MV-4-11 (cell line): ENCODE data around the gene CAPN3.
"Not testable (repeated sequence)": the region's sequence is repeated elsewhere in the genome, so short reads cannot be mapped to it uniquely, and the experiment has no call there.

Experiments used
- DNase-seq: peaks from one replicate; lab custom pipeline; 2025; lab: John Stamatoyannopoulos, UW

The CAPN3 gene

GRCh38 chr15:42359249-42359648 lies at the start of gene CAPN3:
Gene CAPN3, plus strand, starts transcription at chr15:42359501. Its CDS starts 305 bp downstream, at chr15:42359806.
- no peak for DNase-seq

GRCh38 chr15:42313463-42313862 lies 45.8 kb upstream of the CAPN3 start:
- no peak for DNase-seq

DNA sequence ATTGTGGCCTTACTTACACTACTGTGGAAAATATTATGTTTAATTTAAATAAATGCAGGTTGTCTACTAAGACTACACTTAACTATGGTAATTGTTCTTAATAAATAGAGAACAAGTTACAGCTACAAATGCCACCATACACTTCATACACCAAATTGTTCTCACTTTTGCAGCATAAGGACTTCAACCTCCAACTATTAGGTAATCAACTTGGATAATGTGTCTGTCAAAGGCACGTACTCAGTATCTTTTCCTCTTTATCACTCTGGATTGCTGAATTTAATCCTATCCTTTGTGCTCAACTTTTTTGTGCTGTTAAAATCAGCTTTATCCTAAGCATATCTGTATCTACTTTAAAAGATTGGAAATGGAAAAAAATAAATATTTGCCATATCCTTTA lies 44.5 kb upstream of the CAPN3 start:
- no peak for DNase-seq

DNA sequence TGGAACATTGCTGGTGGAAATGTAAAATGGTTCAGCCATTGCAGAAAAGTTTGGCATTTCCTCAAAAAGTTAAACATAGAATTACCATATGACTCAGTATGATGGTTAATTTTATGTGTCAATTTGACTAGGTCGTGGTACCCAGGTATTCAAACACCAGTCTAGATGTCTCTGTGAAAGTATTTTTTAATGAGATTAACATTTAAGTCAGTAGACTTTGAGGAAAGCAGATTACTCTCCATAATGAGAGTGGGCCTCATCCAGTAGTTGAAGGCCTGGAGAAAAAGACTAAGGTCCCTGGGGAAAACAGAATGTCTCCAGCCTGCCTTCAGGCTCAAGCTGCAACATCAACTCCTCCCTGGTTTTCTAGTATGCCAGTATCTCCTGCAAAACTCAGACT lies 43.8 kb upstream of the CAPN3 start:
- DNase-seq: no peak

DNA sequence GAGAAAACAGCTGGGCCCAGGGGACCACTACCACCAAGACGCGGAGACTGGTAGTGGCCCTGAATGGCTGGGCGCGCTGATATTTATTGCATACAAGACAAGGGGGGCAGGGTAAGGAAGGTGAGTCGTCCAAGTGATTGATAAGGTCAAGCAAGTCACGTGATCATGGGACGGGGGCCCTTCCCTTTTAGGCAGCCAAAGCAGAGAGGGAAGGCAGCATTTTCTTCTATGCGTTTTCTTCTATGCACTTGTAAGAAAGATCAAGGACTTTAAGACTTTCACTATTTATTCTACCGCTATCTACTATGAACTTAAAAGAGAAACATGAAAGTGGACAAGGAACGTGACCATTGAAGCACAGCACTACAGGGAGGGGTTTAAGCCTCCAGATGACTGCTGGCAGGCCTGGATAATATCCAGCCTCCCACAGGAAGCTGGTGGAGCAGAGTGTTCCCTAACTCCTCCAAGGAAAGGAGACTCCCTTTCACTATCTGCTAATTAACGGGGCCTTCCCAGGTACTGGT lies 43.0 kb upstream of the CAPN3 start:
- DNase-seq: not testable (repeated sequence)

GRCh38 chr15:42319206-42319605 lies 40.1 kb upstream of the CAPN3 start:
- no peak for DNase-seq

DNA sequence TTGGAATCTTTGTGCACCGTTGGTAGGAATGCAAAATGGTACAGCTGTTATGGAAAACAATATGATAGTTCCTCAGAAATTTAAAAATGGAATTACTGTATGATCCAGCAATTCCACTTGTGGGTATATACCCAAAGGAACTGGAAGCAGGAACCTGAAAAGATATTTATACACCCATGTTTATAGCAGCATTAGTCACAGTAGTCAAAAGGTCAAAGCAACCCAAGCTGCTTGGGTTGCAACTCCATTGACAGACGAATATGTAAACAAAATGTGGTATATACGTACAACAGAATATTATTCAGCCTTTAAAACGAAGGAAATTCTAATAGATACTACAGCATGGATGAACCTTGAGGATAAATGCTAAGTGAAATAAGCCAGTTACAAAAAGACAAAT lies 35.0 kb upstream of the CAPN3 start:
- DNase-seq: no peak

GRCh38 chr15:42329161-42329560 lies 30.1 kb upstream of the CAPN3 start:
- DNase-seq: no peak

DNA sequence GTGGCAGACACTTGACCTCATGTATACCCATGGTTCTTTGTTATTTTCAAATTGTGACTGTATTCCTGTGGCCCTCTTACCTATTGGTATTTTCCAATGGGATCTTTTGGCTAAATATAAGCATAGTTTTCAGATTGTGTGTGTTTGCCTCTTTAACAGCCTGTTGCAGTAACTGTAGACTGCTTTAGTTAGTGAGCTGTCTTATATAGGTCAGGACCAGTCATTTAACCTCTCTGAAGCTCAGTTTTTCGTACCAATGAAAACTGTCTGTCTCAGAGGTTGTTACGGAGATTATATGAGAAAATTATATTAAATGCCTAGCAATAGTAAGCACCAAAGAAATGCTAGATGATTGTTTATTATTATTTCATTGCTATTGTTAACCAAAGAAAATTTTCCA lies 29.3 kb upstream of the CAPN3 start:
- DNase-seq: no peak

DNA sequence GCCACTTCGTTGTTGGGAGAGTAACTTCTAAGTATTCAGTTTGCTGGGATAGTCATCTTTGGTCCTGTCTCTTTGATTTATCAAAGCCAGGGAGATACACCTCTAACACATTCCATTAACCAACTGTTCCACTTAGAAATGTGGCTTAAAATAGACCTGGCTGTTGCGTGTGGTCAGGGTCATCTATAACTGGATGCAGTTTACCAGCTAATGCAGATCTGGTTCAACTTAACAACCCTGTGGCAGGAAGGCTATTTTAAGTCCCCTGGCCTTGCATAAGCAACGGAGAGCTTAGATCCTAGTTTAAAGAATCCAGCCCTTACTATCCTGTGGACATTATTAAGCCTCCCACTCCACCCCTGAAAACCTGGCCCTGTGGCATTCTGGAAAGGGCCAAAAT lies 28.1 kb upstream of the CAPN3 start:
- DNase-seq: peak; percentile 88

- peak; percentile 20 for DNase-seq
Observed at GRCh38 chr15:42332331-42332730, 27.0 kb upstream of the CAPN3 start.

GRCh38 chr15:42335074-42335473 lies 24.2 kb upstream of the CAPN3 start:
- DNase-seq: no peak

DNA sequence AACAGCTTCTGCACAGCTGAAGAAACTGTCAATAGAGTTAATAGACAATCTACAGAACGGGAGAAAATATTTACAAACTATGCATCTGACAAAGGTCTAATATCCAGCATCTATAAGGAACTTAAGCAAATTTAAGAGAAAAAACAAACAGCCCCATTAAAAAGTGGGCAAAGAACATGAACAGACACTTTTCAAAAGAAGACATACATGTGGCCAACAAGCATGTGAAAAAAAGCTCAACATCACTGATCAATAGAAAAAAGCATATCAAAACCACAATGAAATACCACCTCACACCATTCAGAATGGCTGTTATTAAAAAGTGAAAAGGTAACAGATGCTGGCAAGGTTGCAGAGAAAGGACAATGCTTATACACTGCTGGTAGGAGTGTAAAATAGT lies 22.7 kb upstream of the CAPN3 start:
- not testable (repeated sequence) for DNase-seq

DNA sequence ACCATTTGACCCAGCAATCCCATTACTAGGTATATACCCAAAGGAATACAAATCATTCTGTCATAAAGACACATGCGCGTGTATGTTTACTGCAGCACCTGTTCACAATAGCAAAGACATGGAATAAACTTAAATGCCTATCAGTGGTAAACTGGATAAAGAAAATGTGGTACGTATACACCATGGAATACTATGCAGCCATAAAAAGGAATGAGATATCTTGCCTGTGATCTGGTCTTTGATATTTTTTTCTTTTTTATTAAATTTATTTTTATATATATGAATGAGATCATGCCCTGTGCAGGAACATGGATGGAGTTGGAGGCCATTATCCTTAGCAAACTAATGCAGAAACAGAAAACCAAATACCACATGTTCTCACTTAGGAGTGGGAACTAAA lies 22.2 kb upstream of the CAPN3 start:
- not testable (repeated sequence) for DNase-seq

GRCh38 chr15:42338500-42338899 lies 20.8 kb upstream of the CAPN3 start:
- no peak for DNase-seq

DNA sequence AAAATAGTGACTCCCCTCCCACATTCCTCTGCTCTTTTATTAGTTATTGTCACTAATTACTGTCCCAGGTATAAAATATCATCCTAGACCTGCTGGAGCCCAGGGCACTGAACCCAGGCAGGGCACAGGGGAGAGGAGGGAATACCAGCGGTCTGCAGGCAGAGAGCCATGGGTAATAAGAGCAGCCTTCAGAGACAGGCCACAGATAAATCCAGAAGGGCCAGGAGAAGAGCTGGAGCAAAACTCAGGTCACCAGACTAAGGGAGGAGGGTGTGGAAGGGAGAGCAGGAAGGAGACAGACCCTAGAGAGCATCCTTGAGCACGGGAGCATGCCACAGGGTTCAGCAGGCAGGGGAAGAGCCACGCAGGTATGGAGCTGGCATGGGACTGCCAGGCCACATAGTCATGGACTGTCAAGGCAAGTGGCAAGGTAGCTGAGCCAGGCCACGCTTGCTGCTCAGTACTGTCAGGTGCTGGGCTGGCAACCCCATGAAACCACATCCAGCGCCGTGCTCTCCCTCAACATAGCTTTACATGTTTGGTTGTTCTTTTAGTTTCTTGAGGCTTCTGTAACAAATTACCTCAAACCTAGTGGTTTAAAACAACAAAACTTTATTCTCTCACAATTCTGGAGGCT lies 15.6 kb upstream of the CAPN3 start:
- no peak for DNase-seq

DNA sequence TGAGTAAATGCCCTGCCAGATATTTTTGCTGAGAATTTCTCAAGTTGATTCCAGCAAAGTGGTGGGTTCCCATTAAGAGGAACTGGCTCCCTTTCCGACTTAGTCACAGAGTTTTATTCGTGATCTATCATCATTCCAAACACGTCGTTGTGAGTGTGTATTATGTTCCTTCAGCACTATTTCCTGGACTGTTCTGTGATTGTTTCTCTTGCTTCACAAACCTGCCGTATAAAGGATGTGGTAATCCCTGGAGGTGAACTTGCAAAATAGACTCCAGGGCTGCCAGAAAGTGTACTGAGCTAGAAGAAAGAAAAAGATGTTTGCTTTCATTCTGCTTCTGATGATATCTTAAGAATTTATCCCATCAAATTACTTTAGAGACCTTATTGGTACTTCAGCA lies 14.5 kb upstream of the CAPN3 start:
- DNase-seq: no peak

DNA sequence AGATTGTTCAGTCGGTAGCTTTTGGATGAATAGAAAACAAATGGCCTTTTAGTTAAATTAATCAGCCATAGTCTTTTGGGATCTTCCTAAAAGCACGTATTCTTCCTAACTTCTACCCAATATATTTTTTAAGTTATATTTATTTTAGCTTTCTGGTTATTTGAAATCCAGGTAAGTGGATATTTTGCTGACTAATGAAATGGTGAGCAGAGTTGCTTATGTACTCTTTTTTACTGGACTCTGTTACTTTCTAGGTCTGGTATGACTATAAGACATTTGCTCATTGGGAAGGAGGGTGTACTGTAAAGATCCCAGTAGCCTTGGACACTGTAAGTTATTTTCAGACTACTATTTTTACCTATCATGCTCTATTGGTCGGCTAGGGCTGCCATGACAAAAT lies 13.8 kb upstream of the CAPN3 start:
- no peak for DNase-seq

- no peak for DNase-seq
Observed at GRCh38 chr15:42348083-42348482, 11.2 kb upstream of the CAPN3 start.

DNA sequence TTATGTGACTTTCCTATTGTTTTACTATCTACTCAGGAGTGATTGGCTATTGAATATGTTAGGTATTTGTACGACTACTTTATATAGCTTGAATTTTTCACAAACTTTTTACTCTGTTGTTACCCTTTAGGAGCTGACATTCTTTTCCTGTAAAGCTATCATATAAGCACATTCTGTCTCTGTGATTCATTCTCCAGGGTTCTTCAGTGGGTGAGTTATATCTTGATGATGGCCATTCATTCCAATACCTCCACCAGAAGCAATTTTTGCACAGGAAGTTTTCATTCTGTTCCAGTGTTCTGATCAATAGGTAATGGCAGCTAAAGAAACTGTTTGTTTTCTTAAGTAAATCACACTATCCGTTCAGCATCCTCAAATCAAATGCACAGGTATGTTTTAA lies 10.1 kb upstream of the CAPN3 start:
- no peak for DNase-seq

DNA sequence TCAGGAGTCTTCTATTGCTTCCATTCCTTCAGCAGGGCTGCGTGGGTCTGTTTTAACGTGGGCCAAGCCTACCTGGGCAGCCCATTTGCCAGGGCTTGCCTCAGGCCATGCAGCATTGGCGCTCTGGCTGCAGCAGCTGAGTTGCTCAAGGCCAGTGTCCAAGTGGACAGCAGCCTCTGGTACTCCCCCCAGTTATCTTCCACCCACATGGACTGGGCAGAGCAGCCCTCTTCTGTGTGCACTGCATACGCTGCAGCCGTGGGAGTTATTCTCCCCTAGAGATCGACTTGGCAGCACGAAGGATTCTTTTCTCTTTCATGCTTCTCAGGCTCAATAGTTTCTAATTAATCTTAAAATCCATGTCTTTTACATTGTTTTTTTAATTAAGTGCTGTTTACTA lies 6.9 kb upstream of the CAPN3 start:
- DNase-seq: no peak

- no peak for DNase-seq
Observed at GRCh38 chr15:42353061-42353460, 6.2 kb upstream of the CAPN3 start.

DNA sequence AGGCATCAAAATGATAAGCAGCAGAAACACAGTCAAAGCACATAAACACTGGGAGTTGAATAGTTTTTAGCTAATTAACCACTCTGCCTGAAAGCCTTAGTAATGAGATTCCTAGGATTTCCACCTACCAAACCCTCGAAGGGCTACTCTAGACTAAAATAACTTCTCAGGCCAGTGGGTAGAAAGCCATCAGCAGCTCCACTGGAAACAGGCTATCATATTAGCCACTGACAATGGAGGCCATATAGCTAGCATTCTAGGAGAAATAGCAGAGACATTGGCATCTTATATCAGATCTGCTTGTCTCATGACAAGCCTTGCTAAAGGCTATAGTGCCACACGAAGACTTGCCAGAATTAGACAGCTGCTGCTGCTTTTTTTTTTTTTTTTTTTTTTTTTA lies 4.5 kb upstream of the CAPN3 start:
- no peak for DNase-seq

DNA sequence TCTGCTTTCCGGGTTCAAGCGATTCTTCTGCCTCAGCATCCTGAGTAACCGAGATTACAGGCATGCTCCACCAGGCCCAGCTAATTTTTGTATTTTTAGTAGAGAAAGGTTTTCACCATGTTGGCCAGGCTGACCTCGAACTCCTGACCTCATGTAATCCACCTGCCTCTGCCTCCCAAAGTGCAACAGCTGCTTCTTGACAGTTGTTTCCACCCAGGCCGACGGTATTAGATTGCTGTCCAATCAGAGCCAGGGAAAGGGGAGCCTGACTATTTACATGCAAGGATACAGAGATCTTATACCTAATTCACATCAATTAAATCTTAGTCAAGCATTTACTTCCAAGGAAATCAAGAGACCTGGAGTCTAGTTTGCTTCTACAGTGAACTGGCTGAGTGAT lies 4.0 kb upstream of the CAPN3 start:
- DNase-seq: no peak
